Midbrain (tissue), 1 donor: Measurements from ENCODE around the gene CDC20.
A peak's percentile ranks its signal among the peaks of the same experiment; 100 is the strongest.

ENCODE experiments used
- DNase-seq: peaks from one replicate; lab custom pipeline; 2025; lab: John Stamatoyannopoulos, UW

Gene CDC20

DNA sequence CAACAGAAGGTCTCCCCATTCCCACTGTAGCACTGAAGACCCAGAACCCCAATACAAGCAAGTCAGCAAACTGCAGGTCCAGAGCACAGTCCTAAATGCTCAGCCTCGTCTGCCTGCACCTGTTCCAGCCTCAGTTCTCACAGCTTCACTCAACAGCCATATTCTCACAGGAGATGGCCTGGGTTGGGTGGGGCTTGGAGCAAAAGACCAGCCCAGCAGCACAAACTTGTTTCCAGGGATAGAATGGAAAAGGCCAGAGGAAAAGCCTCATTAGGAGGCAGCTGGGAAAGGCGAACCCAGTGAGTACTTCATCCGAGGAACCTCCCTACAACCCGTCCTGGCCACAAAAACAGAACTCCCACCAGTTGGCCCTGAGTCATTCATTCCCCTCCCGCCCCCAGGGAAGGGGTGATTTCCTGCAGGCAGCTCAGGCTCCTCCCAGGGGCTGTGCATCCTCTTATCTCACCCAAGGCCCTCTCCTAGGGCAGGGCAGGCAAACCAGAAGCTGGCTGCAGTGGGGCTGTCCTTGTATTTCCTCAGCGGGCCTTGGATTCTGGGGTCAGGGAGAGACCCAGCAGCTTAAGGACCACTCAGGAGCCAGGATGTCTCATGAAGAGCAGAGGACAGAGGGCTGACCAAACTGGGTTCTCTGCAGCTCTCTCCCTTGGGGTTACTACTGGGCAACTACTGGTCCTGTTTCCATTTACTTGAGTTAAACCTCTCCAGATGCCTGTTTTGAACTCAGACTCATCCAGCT lies 28.6 kb upstream of the CDC20 start:
- no peak for DNase-seq

DNA sequence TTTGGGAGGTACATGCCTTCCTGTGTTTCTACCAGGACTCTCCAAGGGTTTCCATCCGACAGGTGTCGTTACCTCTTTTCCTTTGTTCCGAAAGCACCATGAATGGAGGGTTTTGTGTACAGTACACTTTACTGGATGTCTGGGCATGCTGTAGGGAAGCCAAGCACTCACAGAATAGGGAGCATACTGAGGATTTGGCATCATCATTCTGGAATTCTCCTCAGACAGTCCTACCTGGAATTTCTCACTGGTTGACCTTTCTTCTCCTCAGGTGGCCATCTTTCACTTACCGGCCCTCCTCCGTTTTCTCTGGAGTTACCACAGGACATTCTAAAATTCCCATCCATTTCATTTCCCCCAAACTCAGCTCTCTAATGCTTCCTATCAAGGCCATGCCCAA lies 27.1 kb upstream of the CDC20 start:
- no peak for DNase-seq

DNA sequence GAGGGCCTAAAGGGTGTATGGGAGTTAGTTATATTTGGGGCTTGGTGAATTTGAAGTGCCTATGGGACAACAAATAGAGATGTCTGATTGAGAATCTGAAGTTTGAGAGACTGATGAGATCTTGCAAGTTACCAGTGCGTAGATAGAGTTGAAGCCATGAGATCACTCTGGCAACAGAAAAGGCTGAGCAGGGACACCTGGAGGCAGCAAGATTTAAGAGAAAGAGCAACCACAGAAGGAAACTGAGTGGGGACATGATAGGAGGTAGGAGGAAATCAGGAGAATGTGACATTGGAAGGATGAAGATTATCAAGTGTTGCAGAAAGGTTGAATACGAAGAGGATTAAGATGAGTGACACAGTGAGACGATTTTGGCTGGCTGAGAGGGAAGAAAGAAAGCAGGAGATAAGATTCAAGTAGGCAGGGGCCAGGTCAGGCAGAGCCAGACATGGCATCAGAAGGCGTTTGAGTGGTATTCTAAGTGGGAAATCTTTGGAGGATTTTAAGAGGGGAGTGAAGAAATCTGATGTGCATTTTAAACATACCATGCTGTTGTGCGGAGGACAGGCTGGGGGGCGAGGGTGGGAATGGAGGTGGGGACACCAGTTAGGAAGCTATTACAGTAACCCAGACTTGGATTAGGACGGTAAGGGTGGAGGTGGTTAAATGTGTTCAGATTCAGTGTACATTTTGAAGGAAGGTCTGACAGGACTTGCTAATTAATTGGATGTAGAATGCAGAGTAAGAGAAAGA lies 24.2 kb upstream of the CDC20 start:
- DNase-seq: no peak

DNA sequence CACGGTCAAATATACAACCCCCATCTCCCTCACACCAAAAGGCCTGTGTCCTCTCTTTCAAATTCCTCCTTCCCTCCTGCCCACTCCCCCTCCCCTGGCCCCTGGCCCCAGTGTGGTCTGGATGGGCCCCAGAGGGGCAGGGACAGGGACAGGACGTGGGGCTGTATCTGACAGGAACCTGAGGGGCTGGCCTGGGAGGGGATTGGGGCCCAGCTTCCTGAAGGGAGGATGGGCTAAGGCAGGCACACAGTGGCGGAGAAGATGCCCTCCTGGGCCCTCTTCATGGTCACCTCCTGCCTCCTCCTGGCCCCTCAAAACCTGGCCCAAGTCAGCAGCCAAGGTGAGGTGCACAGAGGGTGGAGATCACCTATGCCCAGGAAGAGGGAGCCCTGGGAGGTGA lies 21.2 kb upstream of the CDC20 start, which contains the start of gene MPL:
Gene MPL (plus strand): TSS at position 231 of the 400 bp plus-strand sequence. CDS start 31 bp downstream, at position 262.
- no peak for DNase-seq

DNA sequence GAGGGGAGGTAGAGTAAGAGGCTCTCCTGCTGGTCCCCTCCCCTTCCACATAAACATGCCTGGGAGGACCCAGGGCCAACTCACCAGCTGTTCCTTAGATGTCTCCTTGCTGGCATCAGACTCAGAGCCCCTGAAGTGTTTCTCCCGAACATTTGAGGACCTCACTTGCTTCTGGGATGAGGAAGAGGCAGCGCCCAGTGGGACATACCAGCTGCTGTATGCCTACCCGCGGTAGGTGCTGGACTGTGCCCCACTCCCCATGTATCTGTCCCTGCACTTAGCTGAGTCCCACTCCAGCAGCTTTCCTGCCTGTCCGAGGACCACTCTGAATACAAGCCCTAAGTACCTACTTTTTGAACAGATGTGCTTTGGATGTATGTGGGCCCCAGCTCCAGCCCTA lies 20.8 kb upstream of the CDC20 start:
- no peak for DNase-seq

DNA sequence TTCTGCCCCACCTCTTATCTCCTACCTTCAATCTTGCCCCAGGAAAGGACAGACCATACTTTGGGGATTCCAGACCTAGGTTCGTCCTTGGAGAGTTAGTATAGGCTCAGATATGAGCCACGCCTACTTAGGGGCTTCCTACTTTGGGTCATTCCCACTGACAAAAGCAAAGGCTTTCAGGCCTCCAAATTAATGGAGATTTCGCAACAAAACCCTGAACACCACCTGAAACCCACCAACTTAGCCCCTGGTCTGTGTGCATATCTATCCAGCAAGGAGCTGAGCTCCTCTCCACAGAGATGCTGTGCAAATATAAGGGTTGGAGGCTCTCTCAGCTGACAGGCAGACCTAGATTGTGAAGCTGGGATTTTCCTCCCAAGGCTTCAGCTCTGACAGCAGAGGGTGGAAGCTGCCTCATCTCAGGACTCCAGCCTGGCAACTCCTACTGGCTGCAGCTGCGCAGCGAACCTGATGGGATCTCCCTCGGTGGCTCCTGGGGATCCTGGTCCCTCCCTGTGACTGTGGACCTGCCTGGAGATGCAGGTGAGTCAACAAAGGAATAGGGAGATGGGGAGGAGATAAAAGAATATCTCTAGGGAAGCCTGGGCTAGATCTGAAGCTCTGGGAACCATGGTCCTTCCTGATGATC lies 19.1 kb upstream of the CDC20 start:
- no peak for DNase-seq

DNA sequence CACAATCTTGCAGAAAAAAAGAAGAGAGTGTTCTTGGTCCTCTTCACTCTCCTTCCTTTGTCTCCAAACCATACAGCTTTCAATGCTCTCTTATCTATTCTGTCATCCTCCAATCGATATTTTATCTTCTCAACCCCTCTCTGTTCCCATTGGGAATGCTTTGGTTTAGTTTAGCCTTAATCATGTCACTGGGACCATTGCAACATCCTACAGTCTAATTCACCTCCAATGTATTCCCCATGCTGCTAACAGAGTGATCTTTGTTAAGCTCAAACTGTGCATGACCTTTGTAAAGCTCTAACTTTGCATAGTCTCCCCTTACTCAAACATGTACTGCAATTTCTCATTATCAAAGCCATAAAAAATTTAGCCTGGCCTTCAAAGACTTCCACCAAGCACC lies 18.2 kb upstream of the CDC20 start:
- no peak for DNase-seq

DNA sequence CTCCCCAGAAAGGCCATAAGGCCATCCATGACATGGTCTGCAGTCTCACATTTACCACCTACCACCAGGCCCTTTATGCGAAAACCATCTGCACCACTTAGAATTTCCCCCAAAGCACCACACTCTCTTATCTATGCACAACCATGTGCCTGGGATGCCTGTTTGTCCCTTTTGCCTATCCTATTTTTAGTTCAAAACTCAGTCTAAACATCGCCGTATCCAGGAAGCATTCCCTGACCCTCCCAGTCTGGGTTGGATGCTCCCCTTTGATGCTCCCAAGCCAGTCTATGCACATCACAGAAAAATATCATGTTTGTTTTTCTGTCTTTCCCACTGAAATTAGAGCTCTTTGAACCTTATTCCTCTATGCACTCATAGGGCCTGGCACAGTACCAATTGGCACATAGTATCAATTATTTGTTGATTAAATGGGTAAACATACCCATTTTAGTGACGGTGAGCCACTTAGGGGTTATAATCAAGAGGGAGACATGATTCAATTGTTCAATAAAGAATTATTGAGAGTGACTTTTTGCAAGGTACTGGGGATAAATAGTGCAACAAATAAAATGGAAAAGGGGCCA lies 14.4 kb upstream of the CDC20 start:
- no peak for DNase-seq

DNA sequence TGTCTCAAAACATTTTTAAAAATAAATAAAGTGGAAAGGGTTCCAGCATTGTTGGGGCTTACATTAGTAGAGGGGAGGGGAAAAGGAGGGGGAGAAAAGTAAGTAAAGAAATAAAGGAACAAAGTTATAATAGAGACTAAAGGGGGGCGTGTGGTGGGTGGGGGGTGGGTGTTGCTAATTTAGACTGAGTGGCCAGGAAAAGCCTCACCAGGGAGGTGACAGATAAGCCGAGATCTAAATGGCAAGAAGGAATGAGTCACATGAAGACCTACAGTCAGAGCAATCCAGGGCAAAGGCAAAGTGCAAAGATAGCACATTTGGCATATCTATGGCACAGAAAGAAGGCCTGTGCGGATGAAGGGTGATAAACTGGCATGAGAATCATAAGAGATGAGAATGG lies 13.7 kb upstream of the CDC20 start:
- DNase-seq: no peak

DNA sequence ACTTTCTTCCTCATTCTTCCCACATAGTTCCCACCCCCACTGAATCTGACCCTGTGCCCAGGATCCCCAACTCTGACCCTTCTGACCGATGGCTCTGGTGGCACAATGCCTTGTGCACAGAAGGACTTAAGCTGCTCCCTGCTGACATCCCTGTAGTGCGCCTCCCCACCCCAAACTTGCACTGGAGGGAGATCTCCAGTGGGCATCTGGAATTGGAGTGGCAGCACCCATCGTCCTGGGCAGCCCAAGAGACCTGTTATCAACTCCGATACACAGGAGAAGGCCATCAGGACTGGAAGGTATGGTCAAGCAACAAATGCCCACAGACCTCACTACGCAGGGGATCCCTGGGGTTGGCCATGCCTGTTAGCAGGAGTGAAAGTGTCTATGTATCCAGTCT lies 12.1 kb upstream of the CDC20 start:
- no peak for DNase-seq

DNA sequence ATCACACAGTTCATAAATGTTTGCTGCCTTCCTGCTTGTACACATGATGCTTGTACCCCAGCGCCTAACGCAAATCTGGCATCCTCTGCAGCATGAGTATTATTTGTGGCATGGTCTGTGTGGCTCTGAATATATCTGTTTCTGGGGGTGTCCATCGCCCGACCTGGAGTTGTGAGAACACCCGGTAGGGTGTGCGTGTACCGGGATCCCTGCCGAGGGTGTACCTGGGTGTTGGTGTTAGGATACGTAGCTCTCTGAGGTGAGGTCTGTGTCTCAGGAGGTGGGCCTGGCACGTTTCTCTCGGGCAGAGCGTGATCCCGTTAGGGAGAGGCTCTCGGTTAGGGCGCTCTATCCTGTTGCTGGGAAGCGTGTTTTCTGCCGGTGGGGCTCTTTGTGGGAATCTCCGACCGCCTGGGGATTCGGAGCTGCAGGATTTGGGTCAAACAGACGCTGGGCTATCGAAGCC lies 10.4 kb upstream of the CDC20 start:
- no peak for DNase-seq

DNA sequence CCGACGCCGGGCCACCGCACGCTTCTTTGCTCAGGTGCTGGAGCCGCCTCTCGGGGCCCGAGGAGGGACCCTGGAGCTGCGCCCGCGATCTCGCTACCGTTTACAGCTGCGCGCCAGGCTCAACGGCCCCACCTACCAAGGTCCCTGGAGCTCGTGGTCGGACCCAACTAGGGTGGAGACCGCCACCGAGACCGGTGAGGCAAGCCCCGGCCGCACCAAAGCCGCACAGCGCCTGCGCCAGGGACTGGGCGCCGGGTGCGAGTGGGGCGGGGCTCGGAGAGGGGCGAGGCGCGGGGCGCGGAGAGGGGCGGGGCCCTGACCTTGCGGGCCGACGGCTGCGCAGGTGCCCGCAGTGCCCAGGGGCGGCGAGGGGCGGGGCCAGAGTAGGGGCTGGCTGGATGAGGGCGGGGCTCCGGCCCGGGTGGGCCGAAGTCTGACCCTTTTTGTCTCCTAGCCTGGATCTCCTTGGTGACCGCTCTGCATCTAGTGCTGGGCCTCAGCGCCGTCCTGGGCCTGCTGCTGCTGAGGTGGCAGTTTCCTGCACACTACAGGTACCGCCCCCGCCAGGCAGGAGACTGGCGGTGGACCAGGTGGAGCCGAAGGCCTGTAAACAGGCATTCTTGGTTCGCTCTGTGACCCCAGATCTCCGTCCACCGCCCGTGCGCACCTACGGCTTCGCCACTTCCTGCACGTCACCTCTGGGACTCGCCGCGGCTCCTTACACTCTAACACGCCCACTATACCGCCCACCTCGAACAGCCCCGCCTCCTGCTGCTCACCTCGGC lies 9.8 kb upstream of the CDC20 start:
- peak; percentile 51 for DNase-seq

DNA sequence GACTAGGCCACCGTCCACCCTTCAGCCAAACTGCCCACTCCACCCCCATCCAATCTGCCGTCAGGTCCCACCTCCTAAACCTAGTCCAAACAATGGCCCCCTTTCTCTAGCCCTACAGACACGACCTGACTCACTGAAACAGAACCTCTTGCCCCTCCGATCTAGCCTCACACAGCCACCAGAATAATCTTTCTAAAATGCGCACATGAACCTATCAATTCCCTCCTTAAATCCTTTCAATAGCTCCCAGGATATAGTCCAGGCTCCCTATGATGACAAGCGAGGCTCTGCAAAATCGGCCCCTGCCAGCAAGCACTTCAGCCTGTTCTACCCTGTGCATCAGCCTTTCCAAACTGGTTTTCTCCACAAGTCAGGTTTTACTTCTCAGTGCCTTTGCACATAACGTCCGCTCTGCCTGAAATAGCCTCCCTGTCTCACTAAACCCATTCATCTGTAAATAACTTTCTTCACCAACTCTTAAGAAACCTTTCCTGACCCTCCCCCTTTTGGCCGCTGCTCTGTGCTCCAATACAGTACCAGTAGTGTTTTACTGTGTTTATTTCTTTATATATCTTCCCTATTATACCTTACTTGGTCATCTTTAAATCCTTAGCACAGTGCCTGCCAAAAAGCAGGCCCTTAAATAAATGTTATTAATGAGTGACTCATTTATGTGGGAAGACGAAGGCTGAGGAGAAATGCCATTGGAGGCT lies 9.0 kb upstream of the CDC20 start:
- DNase-seq: no peak

DNA sequence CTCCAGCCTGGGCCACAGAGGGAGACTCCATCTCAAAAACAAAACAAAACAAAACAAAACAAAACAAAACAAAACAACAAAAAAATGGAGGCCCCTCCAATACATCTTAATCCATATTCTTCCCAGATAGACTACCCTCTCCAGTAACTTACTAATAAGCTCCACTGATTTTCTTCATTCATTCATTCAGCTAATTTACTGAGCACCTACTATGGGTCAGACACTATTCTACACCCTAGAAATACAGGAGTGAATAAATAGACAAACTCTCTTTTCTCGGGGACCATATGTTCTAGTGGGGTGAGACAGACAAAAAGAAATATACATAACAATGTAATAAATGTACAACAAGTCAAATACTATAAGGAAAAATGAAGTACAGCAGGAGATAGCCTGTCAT lies 7.8 kb upstream of the CDC20 start:
- DNase-seq: no peak

DNA sequence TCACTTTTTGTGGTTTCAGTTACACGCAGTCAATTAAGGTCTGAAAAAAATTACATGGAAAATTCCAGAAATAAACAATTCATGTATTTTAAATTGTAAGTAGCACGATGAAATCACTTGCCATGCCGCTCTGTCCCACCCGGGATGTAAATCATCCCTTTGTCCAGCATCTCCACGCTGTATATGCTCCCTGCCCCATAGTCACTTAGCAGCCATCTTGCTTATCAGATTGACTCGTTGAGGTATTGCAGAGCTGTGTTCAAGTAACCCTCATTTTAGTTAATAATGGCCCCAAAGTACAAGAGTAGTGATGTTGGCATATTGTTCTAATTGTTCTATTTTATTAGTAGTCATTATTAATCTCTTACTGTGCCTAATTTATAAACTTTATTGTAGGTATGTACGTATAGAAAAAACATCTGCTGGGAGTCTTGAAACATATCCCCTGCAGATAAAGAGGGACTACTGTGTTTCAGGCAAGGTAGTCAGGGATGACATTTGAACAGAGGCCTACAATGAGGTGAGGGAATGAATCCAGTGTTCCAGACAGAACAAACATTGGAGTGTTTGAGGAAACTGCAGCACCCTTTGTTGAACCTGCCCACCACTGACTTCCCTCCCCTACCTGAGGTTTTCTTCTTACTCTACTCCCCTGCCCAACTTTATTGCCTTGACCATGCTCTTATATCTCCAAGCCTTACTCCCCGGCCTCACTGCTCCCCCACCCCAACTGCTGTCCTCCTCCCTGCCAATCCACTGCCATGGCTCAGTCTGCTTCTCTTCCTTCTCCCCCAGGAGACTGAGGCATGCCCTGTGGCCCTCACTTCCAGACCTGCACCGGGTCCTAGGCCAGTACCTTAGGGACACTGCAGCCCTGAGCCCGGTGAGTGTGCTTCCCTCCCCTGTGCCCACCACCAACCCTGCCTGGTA lies 7.1 kb upstream of the CDC20 start:
- DNase-seq: no peak

DNA sequence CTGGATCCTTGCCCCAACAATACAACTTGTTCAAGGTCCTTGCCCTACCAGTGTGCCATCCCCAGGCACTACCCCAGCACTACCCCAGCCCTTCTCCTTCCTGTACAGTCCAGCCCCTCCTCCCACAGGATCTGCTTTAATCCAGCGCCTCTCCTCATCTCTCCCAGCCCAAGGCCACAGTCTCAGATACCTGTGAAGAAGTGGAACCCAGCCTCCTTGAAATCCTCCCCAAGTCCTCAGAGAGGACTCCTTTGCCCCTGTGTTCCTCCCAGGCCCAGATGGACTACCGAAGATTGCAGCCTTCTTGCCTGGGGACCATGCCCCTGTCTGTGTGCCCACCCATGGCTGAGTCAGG lies 6.5 kb upstream of the CDC20 start:
- DNase-seq: no peak

DNA sequence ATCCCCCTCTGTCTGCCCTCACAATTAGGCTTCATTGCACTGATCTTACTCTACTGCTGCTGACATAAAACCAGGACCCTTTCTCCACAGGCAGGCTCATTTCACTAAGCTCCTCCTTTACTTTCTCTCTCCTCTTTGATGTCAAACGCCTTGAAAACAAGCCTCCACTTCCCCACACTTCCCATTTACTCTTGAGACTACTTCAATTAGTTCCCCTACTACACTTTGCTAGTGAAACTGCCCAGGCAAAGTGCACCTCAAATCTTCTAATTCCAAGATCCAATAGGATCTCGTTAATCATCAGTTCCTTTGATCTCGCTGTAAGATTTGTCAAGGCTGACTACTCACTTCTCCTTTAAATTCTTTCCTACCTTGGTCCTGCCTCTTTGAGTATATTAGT lies 5.9 kb upstream of the CDC20 start:
- no peak for DNase-seq

DNA sequence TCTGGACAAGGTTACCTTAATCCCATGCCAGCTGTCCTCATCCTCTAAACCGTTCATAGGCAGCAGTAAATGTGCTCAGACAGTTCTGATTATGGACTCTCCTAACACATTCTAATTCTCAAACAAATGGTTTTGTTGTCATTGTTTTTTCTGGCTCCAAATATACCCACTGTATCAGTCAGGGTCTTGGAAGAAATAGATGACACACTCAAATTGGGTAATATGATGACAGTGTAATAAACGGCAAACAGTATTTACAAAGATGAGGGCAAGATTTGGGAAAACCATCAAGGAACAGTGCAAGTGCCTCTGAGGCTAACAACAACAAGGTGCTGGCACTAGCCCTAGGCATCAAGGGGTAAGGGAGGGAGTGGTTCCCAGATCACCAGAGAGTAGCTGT lies 4.3 kb upstream of the CDC20 start:
- DNase-seq: no peak

DNA sequence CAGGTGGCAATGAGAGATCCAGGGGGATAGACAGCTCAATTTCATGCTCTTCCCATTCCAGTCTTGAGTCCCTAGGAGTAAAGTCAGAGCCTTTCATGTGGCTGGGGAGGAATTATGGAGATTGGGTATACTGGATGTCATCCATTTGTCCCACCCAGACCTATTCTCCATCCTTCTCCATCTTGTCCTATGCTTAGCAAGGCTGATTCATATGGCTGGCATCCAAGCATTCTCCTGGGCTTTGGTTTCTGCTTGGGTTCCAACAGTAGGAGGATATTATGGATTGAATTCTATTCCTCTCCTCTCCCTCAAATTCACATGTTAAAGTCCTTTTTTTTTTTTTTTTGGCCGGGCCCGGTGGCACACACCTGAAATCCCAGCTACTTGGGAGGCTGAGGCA lies 3.8 kb upstream of the CDC20 start:
- DNase-seq: no peak

DNA sequence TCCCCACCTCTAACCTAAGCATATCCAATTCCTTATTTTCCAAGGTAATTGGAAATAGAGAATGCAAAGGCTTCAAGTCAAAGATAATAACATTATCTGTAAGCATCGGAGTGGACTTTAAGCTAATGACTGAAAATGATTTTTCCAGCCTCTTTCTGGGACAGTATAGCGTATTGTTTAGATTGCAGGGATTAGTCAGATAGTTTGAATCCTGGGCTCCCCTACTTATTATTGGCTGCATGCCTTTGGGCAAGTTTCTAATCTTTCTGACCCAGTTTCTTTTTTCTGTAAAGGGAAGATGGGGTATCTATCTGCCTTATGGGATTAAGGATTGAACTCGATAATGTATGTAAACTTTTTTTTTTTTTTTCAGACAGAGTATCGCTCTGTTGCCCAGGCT lies 1.5 kb upstream of the CDC20 start:
- no peak for DNase-seq
